A549 (cell line): ENCODE data around the gene NEUROD6. TPM values are rescaled to one million over a fixed set of nuclear protein-coding genes. Genes with fewer than 3 reads are reported as not detected.

Experiments used
- ATAC-seq, 2 experiments: fragments of 200-7000 bp in 1 of 2; fragments of >200 bp in 1 of 2; cut with Nextera tagmentation in 1 of 2; cut with Tn5 transposase in 1 of 2; 3 replicates each; pipeline versions ENCODE4 v1.8.0 to v1.9.1; 2018 to 2020; ENCODE audit warnings: mild to moderate bottlenecking in 1 of 2, moderate library complexity in 1 of 2
- CTCF ChIA-PET: fragments of 300-600 bp; sonication (Branson Sonifier 250); formaldehyde crosslinking; extraction: SDS; loops from one replicate; lab custom pipeline; 2021; ENCODE audit warnings: antibody characterized with exemption, inconsistent platforms; lab: Yijun Ruan, JAX
- POLR2A ChIA-PET: fragments of 350-600 bp; formaldehyde crosslinking; extraction: SDS; loops from one replicate; lab custom pipeline; 2021; ENCODE audit warnings: antibody characterized with exemption, inconsistent platforms; lab: Yijun Ruan, JAX
- DNase-seq, 2 experiments: peaks; one replicate each; pipeline versions ENCODE4 v3.0.0 to v3.0.0-alpha.2; 2011 to 2016; ENCODE audit warnings: low read depth in 1 of 2, low spot score in 1 of 2
- FAIRE-seq: peaks from 2 replicates; lab custom pipeline; 2011; peaks lifted over from hg19 to GRCh38; lab: Jason Lieb, UNC
- H3K27ac ChIP-seq, 2 experiments: fragments of >200 bp; sonication (Bioruptor Twin); formaldehyde crosslinking; 3 replicates each; pipeline ENCODE4 v1.5.1; 2016 to 2017
- H3K4me1 ChIP-seq: fragments of >200 bp; sonication (Bioruptor Twin); formaldehyde crosslinking; 3 replicates; pipeline ENCODE4 v1.6.1; 2016
- H3K4me2 ChIP-seq: fragments of >200 bp; sonication (Bioruptor Twin); formaldehyde crosslinking; 3 replicates; pipeline ENCODE4 v1.6.1; 2016
- H3K4me3 ChIP-seq: fragments of >200 bp; sonication (Bioruptor Twin); formaldehyde crosslinking; 3 replicates; pipeline ENCODE4 v1.5.1; 2016
- H3K9me3 ChIP-seq: fragments of >200 bp; sonication (Bioruptor Twin); formaldehyde crosslinking; 3 replicates; pipeline ENCODE4 v1.6.1; 2016
- BCL3 ChIP-seq: fragments of >200 bp; sonication (Bioruptor Twin); formaldehyde crosslinking; IDR thresholded peaks from 3 replicates; pipeline ENCODE4 v1.6.1; 2016
- BHLHE40 ChIP-seq: IDR thresholded peaks from 2 replicates; pipeline ENCODE4 v1.6.1; 2012; ENCODE audit warnings: low read depth, low read length, inconsistent platforms
- CHD4 ChIP-seq: fragments of 200-600 bp; sonication (generic); IDR thresholded peaks from 2 replicates; pipeline ENCODE4 v1.6.1; 2016; ENCODE audit warnings: antibody characterized with exemption, mild to moderate bottlenecking, borderline replicate concordance
- EHMT2 ChIP-seq: fragments of 200-600 bp; sonication (generic); IDR thresholded peaks from 2 replicates; pipeline ENCODE4 v1.6.1; 2016; ENCODE audit warnings: antibody characterized with exemption, low read depth, mild to moderate bottlenecking, moderate library complexity
- FOSL2 ChIP-seq, 2 experiments: fragments of 450-650 bp in 1 of 2; fragments of >200 bp in 1 of 2; sonication (Bioruptor Twin) in 1 of 2; formaldehyde crosslinking; IDR thresholded peaks; 2 replicates each; pipeline versions ENCODE4 v1.5.0 to v1.6.1; 2016 to 2020; ENCODE audit warnings: mild to moderate bottlenecking in 1 of 2, moderate library complexity in 1 of 2
- FOXS1 ChIP-seq: fragments of 250-450 bp; sonication (Bioruptor Pico); IDR thresholded peaks from 2 replicates; pipeline ENCODE4 v1.5.0; 2020; ENCODE audit warnings: mild to moderate bottlenecking, moderate library complexity
- HES2 ChIP-seq: fragments of >200 bp; sonication (Bioruptor Twin); formaldehyde crosslinking; IDR thresholded peaks from 2 replicates; pipeline ENCODE4 v1.6.1; 2016
- HEYL ChIP-seq: fragments of 250-450 bp; sonication (Bioruptor Pico); IDR thresholded peaks from 2 replicates; pipeline ENCODE4 v1.8.0; 2021; ENCODE audit warnings: mild to moderate bottlenecking, moderate library complexity
- HMGXB4 ChIP-seq: fragments of 250-450 bp; sonication (Bioruptor Pico); IDR thresholded peaks from 2 replicates; pipeline ENCODE4 v1.5.0; 2021; ENCODE audit warnings: mild to moderate bottlenecking, moderate library complexity, borderline replicate concordance
- JUNB ChIP-seq: fragments of >200 bp; sonication (Bioruptor Twin); formaldehyde crosslinking; IDR thresholded peaks from 2 replicates; pipeline ENCODE4 v1.6.1; 2016
- KDM1A ChIP-seq: fragments of 200-600 bp; sonication (generic); IDR thresholded peaks from 2 replicates; pipeline ENCODE4 v1.6.1; 2016; ENCODE audit warnings: low read depth, mild to moderate bottlenecking
- KDM5A ChIP-seq: fragments of 200-600 bp; sonication (generic); IDR thresholded peaks from 2 replicates; pipeline ENCODE4 v1.6.1; 2016; ENCODE audit warnings: antibody characterized with exemption, mild to moderate bottlenecking
- MYC ChIP-seq: IDR thresholded peaks from 2 replicates; pipeline ENCODE4 v1.6.1; 2012; ENCODE audit warnings: mild to moderate bottlenecking, inconsistent platforms, low read length, improper control_type of control experiment, borderline replicate concordance
- PHF8 ChIP-seq: fragments of 200-600 bp; sonication (generic); IDR thresholded peaks from 2 replicates; pipeline ENCODE4 v1.6.1; 2016; ENCODE audit warnings: low read depth, mild to moderate bottlenecking, antibody characterized with exemption, moderate library complexity, borderline replicate concordance
- POLR2A ChIP-seq: IDR thresholded peaks from 2 replicates; pipeline ENCODE4 v1.6.1; 2012; ENCODE audit warnings: mild to moderate bottlenecking, low read length
- RAD21 ChIP-seq, 2 experiments: fragments of >200 bp in 1 of 2; sonication (Bioruptor Twin) in 1 of 2; formaldehyde crosslinking in 1 of 2; IDR thresholded peaks in 1 of 2; conservative IDR thresholded peaks in 1 of 2; 2 replicates in 1 of 2; 3 replicates in 1 of 2; pipeline ENCODE4 v1.6.1; 2012 to 2018; ENCODE audit warnings: inconsistent platforms in 1 of 2
- RCOR1 ChIP-seq: fragments of 150-350 bp; IDR thresholded peaks from 2 replicates; pipeline ENCODE4 v1.6.1; 2014; ENCODE audit warnings: antibody characterized with exemption, low read length, low read depth
- REST ChIP-seq: fragments of 200-600 bp; sonication (generic); IDR thresholded peaks from 2 replicates; pipeline ENCODE4 v1.6.1; 2016; ENCODE audit warnings: antibody characterized with exemption, mild to moderate bottlenecking, moderate library complexity
- SREBF2 ChIP-seq: fragments of 450-650 bp; IDR thresholded peaks from 2 replicates; pipeline ENCODE4 v1.6.1; 2014; ENCODE audit warnings: mild to moderate bottlenecking, moderate library complexity
- USF2 ChIP-seq: fragments of 450-650 bp; IDR thresholded peaks from 2 replicates; pipeline ENCODE4 v1.6.1; 2014; ENCODE audit warnings: antibody characterized with exemption
- ZC3H11A ChIP-seq: fragments of 450-650 bp; IDR thresholded peaks from 2 replicates; pipeline ENCODE4 v1.6.1; 2014; ENCODE audit warnings: antibody characterized with exemption, mild to moderate bottlenecking
- ZFP36 ChIP-seq: fragments of 450-650 bp; IDR thresholded peaks from 2 replicates; pipeline ENCODE4 v1.6.1; 2014; ENCODE audit warnings: borderline replicate concordance; ENCODE audit not compliant: partially characterized antibody
- ZNF302 ChIP-seq: fragments of 250-450 bp; sonication (Bioruptor Pico); IDR thresholded peaks from 2 replicates; pipeline ENCODE4 v1.9.0; 2021; ENCODE audit warnings: inconsistent platforms, mild to moderate bottlenecking, moderate library complexity
- ZSCAN20 ChIP-seq: fragments of 250-450 bp; sonication (Bioruptor Pico); IDR thresholded peaks from 2 replicates; pipeline ENCODE4 v1.8.0; 2022; ENCODE audit warnings: mild to moderate bottlenecking, moderate library complexity
- WGBS: methylation state at CpG from one replicate; pipeline ENCODE4 v1.1.6; 2017; ENCODE audit errors: missing lambda C conversion rate; 5-methylcytosine and 5-hydroxymethylcytosine counted together
- polyA plus RNA-seq, 4 experiments: library from polyadenylated mRNA; depleted of rRNA in 3 of 4; stranded (reverse); fragments of >200 nt; fragmentation: RNase III in 1 of 4; extraction: RNeasy Plus Mini Kit Qiagen cat#74134 plus additional on column Dnase treatment in 1 of 4; gene quantifications; 2 replicates in 3 of 4; 3 replicates in 1 of 4; pipeline ENCODE4 v1.2.3, GENCODE V29; 2011 to 2017

The NEUROD6 gene
- polyA plus RNA-seq, 2 of the 4 experiments (the other 2 are of a cell fraction): not detected

DNA sequence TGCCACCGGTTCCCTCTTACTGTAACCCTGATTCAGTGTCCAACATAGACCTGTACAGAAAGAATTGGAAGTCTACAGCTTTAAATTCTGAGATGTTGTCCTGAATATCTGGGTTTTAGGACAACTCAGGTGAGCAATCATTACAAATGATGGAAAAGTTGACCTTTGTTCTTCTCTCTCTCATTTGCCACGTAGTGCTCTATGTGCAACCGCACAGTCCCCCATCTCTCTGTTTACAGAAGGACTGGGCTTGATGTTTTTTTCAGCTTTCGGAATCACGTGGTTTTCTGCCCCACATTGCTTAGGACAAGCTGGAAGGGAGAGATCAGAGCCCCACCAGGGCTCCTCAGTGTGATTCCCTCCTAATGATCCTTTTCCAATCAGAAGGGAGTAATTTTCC, 22.2 kb downstream of the NEUROD6 start:
- DNase-seq (no peak), FAIRE-seq (no peak), ATAC-seq (no peak)
- Histone ChIP-seq H3K9me3 (no peaks in the 10 kb centered on the region), H3K4me2 (no peak overlapping the region), H3K27ac (no peak overlapping the region), H3K4me1 (no peaks in the 10 kb centered on the region), H3K4me3 (no peak overlapping the region)
- WGBS: 16% methylated on average over 5 of the region's 5 CpGs
- CTCF ChIA-PET: no interaction called here
- POLR2A ChIA-PET: no interaction called here
- TF ChIP-seq HMGXB4 (CRISPR knock-in tag): no peak
- TF ChIP-seq BCL3: no peak
- no peak for TF ChIP-seq ZSCAN20
- no peak for TF ChIP-seq KDM5A
- TF ChIP-seq FOXS1 (CRISPR knock-in tag): no peak
- no peak for TF ChIP-seq MYC
- no peak for TF ChIP-seq REST
- TF ChIP-seq KDM1A: no peak
- no peak for TF ChIP-seq JUNB
- no peak for TF ChIP-seq ZC3H11A
- no peak for TF ChIP-seq ZFP36
- no peak for TF ChIP-seq USF2
- TF ChIP-seq FOSL2 (IDR thresholded peaks at IDR 0.05): no peak
- no peak for TF ChIP-seq FOSL2 (CRISPR knock-in tag; IDR thresholded peaks at IDR 0.05)
- TF ChIP-seq PHF8: no peak
- TF ChIP-seq BHLHE40: no peak
- no peak for TF ChIP-seq ZNF302 (CRISPR knock-in tag)
- no peak for TF ChIP-seq EHMT2
- no peak for TF ChIP-seq POLR2A
- no peak for TF ChIP-seq HEYL (CRISPR knock-in tag)

- no peaks in the 10 kb centered on the region for H3K4me1 ChIP-seq
- TF ChIP-seq RCOR1 (no peak), HES2 (no peak), FOXS1 (CRISPR knock-in tag) (no peak), JUNB (no peak), PHF8 (no peak), SREBF2 (no peak), CHD4 (no peak), ZC3H11A (no peak), BHLHE40 (no peak), ZSCAN20 (no peak), REST (no peak), RAD21 (conservative IDR thresholded peaks at IDR 0.05 in 1 of 2, IDR thresholded peaks at IDR 0.05 in 1 of 2) (no peak)
- TF ChIP-seq, all 56 proteins: peak for 0
- Histone ChIP-seq H3K4me3 (no peak overlapping the region), H3K27ac (no peak overlapping the region), H3K4me2 (no peak overlapping the region), H3K9me3 (no peaks in the 10 kb centered on the region)
- FAIRE-seq (no peak), DNase-seq (no peak), ATAC-seq (no peak)
- CTCF ChIA-PET: no interaction called here
- POLR2A ChIA-PET: no interaction called here
- WGBS: 0% methylated on average over 2 of the region's 2 CpGs
These were observed 23.6 kb downstream of the NEUROD6 start for GRCh38 chr7:31316876-31317275.
